NCI-H2081 (cell line): ENCODE results near the gene GPR157.
"Not testable (repeated sequence)": the region's sequence is repeated elsewhere in the genome, so short reads cannot be mapped to it uniquely, and the experiment has no call there.

Experiments used
- DNase-seq, 2 experiments: peaks; one replicate each; lab custom pipeline; 2025; lab: John Stamatoyannopoulos, UW

GPR157 gene

DNA sequence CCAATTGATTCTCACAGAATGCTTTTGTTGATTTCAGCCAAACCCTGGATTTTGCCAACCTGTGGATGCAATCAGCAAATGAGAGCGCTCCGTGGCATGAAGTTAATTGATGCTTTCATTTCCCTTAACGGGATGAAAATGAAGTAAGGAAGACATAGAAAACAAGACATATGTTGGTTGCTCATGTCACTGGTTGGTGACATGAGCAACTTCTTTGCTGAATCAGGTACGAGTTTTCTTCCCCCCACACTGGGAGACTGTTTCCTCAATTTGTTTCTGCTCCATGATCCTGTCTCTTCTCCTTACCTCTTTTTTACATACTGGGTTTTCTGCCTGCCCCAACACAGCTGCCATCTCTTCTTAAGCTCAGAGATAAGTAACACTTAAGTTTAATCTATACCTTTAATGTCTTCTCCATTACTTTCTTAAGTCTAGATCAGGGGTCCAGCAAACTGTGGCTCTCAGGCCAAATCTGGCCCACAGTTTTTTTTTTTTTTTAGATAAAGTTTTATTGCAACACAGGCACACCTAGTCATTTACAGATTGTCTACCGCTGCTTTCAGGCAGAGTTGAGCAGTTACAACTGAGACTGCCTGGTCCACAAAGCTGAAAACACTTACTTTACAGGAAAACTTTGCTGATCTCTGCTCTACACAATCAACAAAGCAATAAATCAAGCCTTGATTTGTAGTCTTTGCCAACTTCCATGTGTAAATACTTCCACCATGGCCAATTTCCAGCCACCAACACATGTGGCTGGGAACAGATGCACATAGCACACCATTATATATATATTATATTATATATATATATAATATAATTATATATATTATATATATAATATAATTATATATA lies 13.3 kb downstream of the GPR157 start:
- peak in 1 of 2 experiments; percentile 21 for DNase-seq

DNA sequence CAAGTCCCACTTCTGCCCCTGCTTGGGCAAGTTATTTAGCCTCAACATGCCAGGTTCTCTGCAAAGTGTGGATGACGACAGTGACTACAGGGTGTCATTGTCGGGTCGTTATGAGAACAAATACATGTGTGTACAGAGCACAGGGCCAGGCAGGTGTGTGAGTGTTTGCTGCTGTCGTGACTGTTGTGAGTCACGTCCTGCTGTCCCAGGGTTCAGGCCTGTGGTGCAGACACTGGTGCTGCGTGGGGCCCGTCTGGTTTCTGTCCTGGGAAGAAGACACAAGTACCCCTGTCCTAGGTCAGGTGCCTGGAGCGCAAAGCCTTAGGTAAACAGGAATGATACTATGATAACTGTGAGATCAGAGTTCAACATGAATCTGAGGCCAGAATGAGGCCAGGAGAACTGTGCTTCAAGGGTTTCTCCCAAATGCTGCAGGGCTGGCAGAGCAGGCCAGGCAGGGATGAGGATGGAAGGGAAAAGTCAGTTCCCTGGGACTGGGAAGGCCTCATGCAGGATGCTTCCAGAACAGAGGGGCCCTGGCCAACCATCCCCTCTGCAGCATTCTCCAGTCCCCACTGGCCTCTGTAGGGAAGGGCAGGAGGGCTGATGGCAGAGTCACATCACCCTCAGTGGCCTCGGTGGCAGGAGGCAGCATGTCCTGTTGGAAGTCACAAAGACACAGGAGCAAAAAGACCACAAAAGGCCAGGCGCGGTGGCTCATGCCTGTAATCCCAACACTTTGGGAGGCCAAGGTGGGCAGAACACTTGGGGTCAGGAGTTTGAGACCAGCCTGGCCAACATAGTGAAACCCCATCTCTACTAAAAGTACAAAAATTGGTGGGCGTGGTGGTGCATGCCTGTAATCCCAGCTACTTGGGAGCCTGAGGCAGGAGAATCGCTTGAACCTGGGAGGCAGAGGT lies 15.7 kb downstream of the GPR157 start:
- peak in 1 of 2 experiments; percentile 31 for DNase-seq

- no peak for DNase-seq
Measured at GRCh38 chr1:9111957-9112356, 16.9 kb downstream of the GPR157 start.

- no peak for DNase-seq
Measured at GRCh38 chr1:9111357-9111691, 17.6 kb downstream of the GPR157 start.

GRCh38 chr1:9110669-9111356 lies 18.1 kb downstream of the GPR157 start:
- DNase-seq: peak; percentile 73 to 80

DNA sequence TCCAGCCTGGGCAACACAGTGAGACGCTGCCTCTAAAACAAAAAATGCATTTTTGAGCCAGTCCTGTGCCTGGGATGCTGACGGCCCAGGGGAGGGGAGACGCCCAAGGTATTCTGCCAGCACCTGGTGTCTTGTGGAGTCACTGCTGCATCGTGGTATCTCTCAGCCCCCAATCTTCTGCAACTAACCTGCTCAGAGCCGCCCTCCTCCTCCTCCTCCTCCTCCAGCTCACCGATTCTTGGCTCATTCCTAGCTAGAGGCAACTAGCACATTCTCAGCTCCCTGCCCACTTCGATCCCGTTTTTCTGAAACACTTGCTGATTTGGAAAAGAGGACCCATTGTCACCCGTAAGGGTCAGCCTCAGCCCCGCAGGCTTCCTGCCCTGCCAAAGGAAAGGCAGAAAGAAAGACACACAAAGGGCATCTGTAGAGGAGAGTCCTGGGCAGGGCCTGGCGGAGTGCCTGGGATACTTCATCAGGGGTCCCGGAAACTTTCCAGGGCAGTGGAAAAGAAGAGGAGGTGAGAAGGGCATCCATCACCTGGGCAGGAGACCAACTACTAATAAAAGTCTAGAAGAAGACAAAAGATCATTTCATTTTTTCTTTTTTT lies 20.7 kb downstream of the GPR157 start:
- no peak for DNase-seq

GRCh38 chr1:9107136-9107535 lies 21.8 kb downstream of the GPR157 start:
- DNase-seq: no peak

DNA sequence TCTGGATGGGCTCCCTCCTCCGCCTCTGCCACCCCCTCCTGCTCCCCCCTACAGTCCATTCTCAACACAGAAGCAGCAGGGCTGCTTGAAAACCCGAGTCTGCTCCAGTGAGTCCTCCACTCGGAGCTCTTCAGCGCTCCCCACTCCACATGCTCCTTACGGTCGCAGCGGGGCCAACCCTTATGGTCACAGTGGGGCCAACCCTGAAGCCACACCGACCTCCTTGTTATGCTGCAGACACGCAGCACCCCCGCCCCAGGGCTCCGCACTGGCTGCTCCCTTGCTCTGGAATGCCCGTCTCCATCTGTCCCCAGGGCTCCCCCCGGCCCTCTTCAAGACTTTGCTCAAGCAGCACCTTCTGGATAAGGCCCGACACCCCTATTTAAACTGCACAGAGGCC lies 22.6 kb downstream of the GPR157 start:
- no peak for DNase-seq

GRCh38 chr1:9105336-9105867 lies 23.5 kb downstream of the GPR157 start:
- DNase-seq: no peak

GRCh38 chr1:9101510-9102146 lies 27.3 kb downstream of the GPR157 start:
- DNase-seq: peak; percentile 45 to 49

DNA sequence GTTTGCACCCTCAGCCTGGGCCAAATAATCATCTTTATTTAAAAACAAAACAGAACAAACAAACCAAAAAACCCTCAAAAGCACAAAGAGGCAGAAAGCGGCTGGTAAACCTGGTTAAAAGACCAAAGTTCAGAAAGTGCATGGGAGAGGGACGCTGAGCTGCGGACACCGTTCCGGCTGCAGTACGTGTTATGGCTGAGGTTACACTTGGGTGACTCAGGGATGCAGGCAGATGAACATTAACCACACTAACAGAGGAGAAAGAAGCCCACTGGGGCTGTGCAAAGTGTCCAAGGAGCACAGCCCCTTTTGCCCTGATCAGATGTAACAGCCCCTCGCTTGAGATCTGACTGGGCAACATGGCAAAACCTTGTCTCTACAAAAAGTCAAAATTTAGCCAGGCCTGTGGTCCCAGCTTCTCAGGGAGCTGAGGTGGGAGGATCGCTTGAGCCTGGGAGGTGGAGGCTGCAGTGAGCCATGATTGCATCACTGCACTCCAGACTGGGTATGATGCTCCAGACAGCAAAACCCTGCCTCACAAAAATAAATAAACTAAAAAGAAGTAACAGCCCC lies 28.3 kb downstream of the GPR157 start:
- no peak for DNase-seq

DNA sequence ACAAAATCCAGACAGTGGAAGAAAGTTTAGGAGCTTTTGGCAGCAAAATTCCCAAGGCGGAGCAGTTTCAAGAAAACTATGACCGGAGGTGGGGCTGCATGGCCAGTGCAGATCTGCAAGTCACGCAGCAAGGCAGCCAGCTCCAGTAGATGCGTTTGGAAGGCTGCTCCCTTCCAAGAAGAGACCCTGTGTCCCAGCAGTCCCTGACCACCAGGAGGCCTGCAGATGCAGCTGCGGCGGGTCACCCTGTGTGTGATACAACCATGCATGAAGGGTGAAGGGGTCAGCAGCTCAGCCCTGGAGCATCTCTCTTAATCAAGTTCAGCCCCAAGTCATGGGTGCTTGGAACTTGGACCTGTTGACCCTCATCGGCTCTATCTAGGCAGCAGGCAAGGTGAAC lies 29.3 kb downstream of the GPR157 start:
- no peak for DNase-seq

- DNase-seq: no peak
Measured at GRCh38 chr1:9097947-9098705, 30.8 kb downstream of the GPR157 start.

DNA sequence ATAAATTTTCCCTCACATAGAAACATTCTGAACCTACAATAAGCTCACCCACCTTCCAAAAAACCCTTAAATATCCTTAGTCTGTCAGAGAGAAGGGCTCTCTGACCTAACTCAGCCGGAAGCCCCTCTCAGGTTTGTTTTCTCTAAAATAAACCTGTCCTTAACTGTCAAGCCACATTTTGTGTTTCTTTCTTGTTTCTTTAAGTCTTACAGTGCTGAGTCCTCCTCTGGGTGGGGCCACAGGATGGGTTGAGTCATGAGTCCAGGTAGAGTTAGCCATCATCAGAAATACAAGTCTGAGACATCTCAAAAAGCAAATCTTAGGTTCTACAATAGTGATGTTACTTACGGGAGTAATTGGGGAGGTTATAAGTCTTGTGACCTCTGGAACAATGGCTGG lies 33.1 kb downstream of the GPR157 start:
- DNase-seq: no peak

- DNase-seq: not testable (repeated sequence)
Measured at GRCh38 chr1:9093996-9094595, 34.8 kb downstream of the GPR157 start.

DNA sequence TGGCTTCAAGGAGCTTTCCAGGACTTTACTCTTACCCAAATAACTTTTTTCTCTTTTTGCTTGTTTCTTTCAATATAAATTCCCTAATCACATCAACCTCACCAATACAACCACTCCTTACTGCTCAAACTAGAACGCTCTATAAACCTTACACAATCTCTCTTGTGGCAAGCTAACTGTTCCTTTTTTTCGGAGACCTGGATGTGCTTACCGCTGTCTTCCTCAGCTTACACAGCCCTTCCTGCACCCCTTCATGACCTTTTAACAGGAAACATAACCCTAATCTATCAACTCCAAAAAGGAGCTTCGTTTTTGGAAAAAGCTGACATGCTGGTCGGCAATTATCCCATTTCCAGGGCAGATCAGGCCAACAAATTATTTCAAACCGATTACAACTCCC lies 35.3 kb downstream of the GPR157 start:
- DNase-seq: no peak

- no peak for DNase-seq
Measured at GRCh38 chr1:9093091-9093490, 35.8 kb downstream of the GPR157 start.

- DNase-seq: no peak
Measured at GRCh38 chr1:9088807-9089206, 40.1 kb downstream of the GPR157 start.

DNA sequence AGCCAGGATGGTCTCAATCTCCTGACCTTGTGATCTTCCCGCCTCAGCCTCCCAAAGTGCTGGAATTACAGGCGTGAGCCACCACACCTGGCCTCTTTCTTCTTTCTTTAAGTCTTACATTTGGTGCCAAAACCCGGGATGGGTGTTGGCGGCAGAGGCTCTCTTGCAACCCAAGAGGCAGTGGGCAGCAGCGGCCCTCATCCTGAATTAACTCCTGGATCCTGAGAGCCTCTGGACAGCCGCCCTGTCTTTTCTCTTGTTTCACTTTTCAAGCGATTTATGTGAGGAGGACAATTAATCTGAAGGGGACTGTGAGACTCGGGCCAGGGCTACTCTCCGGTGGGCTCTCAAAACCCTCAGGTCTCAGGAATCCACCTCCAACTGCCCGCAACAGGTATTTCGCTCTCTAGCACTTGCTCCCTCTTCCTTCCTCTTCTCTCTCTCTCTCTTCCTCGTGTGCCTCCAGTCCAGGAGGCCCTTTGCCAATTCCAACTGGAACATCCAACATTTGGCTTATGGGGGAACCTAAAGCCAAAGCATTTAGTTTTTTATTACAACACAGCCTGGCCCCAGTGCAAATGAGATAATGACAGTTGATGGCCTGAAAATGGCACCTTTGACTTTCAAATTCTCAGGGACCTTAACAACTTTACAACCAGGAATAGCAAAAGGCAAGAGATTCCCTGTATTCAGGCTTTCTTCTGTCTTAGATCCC lies 41.3 kb downstream of the GPR157 start:
- no peak for DNase-seq
